Islet of Langerhans (tissue), 1 donor: ENCODE results near the gene AIFM3.

Experiments used
- FAIRE-seq: peaks from one replicate; lab custom pipeline; 2011; peaks lifted over from hg19 to GRCh38; lab: Jason Lieb, UNC

AIFM3 gene

DNA sequence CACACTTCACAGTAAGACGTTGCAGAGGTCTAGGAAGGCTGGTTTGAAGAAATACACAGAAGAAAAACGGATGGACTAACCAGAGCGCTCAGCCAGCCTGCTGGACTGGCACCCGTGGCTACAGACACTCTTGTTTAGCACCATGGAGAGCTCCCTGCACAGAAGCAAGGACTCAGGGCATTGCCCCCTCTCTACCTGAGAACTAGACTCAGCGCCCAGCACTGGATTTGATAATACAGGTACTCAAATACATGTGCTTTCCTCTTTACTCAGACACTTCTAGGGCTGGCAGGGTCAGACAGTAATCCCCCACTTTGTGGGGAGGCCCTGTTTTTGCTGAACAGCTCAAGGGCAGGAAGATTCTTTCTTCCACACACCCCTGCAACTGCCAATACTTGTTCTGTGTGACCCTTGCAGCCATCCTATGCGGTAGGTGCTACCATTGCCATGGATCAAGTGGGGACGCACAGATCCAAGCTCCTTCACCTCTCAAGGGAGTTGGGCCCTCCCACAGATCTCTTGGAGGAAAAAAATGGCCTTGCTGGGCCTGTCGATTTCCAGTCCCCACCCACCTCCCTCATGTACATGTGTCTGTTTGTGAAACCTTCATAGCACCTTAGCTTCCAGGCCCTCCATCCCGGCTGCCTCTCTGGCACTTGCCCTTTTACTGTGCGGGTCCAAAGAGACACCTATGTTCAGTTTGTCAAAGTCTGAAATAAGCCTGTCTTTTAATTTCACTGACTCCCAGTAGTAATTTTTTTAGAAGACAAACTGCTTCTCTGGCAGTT, 42.8 kb downstream of the AIFM3 start:
- FAIRE-seq = no peak

DNA sequence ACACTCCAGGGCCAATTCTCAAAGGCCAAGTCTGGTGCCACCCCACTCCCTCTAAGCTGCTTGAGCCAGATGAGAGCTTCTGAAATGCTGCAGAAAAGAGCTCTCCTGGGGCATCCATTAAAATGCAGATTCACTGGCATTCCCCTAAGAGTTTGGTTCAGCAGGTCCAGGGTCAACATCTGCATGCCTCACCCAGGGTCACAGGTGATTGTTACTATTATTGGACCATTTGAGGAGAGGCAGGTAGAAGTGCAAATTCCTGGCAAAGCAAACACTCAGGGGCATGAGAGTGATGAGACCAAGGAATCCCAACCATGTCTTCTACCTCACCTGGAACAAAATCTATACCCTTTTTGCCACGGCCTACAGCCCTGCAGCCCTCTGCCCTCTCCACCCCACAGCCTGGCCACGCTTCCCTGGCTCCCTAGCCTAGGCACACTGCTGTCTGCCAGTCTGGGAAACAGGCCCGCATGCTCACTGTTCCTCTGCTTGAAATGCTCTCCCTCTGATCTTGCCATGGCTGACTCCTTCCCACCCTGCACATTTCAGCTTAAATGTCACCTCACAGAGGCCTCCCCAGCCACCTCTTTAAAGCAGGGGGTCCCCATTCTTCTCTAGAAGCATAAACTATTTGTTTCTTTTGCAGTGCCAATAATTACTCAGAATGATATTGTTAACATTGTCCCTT, 43.5 kb downstream of the AIFM3 start:
- no peak for FAIRE-seq

DNA sequence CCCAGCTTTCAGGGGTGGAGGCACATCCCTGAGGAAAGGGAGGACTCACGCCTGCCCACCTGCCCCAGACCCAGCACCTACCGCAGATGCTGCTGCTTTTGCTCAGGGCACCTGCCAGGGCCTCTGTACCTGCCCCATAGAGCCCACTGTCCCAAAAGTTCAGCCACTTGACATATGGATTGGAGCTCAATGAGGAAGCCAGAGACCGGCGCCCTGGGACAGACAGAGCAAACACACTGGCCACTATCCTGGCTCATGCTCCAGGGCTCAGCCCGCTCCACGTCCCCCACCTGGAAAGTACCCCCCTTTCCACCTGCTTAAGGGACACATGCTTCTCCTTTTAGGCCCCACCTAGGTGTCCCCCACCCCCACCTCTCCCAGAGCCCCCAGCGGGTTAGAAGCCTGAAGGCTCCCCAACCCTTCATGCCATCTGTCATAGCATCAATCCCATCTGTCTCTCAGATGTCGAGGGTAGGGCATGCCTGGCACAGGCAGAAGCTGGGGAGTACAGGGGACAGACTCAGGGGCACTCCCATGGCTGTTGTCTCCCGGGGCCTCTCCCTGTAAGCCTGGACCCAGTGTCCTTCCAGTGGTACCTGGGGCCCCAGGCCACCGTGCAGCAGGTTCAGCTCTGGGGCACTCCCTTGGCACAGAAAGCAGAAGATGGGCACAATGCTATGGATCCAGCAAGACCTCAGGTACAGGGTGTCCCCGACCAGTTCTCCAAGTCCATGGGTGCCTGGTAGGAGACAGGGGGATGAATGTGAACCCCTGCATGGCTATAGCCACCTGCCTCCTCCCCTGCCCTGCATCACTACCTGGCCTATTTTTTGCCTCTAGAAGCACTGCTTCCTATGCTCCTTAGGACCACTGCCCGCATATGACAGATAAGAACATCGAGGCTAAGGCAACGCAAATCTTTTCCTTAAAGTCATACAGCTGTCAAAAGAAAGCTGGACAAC, 45.7 kb downstream of the AIFM3 start:
- no peak for FAIRE-seq

DNA sequence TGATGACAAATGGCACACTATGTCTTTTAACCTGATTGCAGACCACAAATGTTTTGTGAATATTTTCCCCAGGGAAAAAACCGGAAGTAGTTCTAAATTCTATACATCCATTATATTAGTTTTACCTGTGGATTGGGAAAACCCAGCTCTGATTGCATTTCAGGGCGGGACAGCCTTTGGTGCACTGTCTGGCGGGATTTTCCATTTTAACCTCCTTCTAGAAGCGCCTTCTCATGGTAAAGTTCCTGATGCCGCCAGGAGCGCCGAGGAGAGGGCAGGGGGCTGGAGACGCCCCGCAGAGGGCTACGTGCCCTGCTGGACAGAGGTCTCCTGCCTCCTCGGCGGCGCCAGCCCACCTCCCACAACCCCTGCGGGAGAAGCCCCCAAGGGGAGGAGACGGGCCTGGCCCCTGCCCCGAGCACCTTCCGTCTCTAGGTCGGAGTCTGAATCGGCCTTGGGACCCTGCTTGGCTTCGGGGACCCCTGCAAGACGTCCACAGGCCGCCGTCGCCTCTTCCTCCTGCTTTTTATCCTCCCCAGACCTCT, 46.7 kb downstream of the AIFM3 start:
- no peak for FAIRE-seq

DNA sequence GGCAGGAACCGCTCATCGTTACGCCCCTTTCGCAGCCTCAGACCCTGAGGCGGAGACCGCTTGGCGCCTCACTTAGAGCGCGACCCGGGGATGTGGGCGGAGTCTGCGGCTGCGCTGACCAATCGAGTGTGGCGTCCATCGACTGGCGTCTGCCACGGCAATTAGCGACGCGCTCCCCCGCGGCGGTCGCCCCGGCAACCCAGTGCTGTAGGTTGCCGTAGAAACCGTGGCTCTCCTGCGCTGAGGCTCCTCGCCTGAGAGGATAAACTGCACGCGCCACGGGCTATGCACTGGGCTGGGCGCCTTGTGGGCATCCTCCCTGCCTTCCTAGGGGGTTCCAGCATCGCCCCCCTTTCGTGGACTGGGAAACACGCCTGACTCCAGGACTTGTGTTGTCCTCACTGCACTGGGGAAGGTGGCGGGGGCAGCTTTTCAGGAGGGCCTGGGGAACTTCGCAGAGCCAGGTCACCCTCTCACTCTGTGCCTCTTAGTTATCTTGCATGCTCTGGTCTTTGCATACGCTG, 47.2 kb downstream of the AIFM3 start:
- no peak for FAIRE-seq

DNA sequence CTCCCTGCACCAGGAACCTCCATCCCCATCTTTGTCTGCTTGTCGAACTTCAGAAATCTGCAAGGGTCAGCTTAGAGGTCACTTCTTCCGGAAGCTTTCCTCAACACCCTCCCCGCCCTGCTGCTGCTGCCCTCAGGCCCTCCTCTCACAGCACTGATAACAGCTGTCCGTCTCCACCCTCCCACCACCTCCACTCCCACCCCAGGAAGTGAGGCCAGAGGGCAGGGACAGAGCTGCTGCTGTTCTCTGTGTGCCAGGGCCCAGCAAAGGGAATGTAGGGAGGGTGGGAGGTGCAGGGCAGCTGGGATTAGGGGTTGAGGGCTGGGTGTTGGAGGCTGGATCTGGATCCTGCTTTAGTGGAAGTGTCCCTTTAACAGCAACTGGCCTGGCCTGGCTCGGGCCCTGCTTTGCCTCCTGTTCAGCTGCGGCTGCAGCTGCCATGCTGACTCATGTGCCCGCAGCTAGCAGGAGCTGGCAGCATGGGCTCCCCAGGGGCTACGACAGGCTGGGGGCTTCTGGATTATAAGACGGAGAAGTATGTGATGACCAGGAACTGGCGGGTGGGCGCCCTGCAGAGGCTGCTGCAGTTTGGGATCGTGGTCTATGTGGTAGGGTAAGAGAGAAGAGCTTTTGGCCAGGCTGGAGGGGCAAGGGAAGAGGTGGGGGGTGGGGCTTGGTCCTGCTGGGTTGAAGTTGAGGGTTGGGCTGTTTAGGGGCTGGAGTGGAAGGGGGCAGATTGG, 47.8 kb downstream of the AIFM3 start, which contains the start of gene P2RX6:
TSS of gene P2RX6 (plus strand) at position 440 of the 740 bp plus-strand sequence. CDS start at position 450, 10 bp downstream.
- FAIRE-seq = no peak

DNA sequence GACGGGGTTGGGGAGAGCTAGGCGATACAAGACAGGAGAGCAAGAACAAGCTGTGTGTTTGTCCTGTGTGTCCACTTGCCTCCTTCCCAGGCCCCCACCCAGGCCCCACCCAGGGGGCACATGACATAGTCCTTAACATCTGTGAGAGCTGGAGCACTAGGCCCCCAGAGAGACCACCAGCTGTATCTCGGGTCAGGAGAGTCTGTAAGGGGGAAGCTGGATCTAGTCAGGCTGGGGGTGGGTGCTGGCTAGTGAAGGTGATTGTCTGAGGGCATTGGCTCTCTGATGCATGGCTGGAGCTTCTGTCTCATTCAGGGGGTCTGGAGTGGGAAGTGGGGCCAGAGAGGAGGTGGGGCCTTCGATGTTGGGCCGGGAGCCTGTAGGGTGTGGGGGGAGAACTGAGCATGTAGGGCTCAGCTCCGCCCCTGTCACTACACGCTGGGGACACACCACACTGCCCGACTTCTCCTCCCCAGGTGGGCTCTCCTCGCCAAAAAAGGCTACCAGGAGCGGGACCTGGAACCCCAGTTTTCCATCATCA, 48.5 kb downstream of the AIFM3 start:
- no peak for FAIRE-seq

DNA sequence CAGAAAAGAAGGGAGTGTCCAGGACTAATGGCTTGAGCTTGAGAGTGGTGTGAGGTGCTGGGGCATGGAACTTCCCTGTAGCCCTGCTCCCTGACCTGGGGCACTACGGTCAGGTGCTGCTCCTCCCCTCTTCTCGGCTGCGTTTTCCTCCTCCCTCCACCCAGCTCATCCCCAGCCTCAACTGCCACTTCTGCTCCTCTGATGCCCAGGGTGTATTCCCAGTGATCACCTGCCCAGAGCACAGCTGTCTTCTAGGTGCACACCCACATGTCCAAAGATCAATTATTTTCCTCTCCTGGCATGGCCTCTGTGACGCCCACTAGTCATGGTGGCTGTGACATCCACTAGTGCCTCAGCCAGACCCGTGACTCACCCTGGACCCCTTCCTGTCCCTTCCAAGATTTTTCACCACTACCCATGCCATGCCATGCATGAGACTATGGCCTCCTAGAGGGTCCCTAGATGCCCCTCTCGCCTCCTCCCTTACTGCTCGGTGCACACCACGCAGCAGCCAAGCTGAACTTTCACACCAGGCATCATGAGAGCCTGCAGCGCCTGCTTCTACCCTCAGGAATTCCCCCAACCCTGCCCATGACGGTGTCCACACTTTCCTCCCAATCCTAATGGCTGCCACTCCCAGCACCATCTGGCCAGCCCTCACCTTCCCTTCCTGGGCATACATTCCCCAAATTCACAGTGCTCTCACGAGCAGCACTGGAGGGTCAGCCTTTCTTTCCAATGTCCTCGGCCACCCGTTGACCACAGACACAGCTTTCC, 49.8 kb downstream of the AIFM3 start:
- FAIRE-seq = no peak

DNA sequence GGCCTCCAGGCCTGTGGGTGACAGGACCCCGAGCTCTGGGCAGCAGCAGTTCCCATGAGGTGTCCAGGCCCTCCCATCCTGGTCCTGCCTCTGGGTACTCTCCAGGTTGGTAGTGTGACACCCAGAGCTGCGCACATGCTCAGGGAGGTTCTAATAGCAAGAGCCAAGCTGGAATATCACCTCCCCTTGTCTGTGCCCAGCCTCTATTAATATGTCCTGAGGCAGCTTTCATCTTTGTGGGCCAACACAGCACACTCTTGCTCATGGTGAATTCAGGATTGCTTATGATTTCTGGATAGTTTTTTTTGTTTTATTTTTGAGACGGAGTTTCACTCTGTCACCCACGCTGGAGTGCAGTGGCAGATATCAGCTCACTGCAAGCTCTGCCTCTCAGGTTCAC, 51.3 kb downstream of the AIFM3 start:
- no peak for FAIRE-seq

DNA sequence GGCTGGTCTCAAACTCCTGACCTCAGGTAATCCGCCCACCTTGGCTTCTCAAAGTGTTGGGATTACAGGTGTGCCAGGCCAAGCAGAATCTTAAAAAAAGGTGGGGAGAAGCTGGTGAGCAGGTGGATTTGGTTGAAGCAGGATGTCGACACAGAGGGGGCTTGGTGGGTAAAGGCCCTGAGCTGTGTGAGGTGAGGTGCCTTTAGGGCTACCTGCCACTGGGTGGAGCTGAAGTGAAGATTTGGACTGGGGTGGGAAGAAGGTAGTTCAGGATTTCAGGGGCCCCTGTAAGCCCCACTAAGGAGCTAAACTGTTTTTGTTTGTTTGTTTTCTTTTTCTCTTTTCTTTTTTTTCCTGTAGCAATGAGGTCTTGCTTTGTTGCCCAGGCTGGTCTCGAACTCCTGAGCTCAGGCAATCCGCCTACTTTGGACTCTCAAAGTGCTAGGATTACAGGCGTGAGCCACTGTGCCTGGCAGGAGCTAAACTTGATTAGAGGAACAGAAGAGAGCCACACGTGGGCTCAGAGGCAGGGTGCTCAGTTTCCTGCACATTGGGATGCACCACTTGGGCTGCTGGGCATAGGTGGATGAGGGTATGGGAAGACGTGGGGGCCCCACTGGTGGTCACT, 53.9 kb downstream of the AIFM3 start:
- FAIRE-seq = no peak

DNA sequence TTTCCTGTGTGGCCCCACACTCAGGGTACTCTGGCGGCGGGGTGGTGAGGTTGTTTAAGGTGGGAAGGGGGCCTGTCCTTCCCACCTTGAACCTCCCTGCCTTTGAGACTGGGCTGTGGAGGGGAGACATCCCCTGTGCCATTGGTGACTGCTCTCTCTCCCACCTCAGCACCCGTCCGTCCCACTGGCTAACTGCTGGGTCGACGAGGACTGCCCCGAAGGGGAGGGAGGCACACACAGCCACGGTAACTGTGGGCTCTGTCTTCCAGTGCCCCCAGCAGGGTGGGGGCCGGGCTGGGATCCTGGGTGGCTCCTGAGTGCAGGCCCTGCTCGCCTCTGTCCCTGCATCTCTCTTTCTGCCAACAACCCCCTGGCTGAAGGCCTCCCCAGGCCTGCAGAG, 55.5 kb downstream of the AIFM3 start:
- FAIRE-seq = no peak

DNA sequence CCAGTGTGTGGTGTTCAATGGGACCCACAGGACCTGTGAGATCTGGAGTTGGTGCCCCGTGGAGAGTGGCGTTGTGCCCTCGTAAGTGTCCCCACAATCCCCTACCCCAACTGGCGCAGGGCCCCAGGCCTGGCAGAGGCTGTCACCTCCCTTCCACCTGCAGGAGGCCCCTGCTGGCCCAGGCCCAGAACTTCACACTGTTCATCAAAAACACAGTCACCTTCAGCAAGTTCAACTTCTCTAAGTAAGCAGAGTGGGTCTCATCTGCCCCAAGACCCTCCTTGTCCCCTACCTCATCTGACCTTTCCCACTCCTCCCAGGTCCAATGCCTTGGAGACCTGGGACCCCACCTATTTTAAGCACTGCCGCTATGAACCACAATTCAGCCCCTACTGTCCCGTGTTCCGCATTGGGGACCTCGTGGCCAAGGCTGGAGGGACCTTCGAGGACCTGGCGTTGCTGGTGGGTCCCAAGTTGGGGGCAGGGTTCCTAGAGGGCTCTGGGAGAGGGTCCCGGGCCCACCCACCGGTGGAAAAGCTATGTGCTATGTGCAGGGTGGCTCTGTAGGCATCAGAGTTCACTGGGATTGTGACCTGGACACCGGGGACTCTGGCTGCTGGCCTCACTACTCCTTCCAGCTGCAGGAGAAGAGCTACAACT, 56.0 kb downstream of the AIFM3 start:
- no peak for FAIRE-seq

DNA sequence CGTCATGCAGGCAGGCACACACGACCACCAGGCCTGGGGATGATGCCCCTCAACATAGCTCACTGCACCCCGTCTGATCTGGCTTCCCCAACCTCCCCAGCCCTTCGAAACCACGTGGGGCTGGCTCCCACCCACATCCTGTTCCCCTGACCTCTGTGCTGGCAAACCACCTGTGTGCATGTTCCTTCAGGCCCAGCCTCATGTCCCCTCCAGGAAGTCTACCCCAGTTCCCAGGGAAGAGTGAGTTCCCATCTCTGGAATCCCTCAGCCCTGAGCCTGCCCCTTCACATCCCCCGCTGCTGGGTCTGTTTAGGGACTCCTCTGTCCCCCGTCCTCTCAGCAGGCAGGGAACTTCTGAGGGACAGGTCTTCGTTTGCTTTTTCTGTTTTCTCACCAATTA, 58.2 kb downstream of the AIFM3 start:
- no peak for FAIRE-seq

DNA sequence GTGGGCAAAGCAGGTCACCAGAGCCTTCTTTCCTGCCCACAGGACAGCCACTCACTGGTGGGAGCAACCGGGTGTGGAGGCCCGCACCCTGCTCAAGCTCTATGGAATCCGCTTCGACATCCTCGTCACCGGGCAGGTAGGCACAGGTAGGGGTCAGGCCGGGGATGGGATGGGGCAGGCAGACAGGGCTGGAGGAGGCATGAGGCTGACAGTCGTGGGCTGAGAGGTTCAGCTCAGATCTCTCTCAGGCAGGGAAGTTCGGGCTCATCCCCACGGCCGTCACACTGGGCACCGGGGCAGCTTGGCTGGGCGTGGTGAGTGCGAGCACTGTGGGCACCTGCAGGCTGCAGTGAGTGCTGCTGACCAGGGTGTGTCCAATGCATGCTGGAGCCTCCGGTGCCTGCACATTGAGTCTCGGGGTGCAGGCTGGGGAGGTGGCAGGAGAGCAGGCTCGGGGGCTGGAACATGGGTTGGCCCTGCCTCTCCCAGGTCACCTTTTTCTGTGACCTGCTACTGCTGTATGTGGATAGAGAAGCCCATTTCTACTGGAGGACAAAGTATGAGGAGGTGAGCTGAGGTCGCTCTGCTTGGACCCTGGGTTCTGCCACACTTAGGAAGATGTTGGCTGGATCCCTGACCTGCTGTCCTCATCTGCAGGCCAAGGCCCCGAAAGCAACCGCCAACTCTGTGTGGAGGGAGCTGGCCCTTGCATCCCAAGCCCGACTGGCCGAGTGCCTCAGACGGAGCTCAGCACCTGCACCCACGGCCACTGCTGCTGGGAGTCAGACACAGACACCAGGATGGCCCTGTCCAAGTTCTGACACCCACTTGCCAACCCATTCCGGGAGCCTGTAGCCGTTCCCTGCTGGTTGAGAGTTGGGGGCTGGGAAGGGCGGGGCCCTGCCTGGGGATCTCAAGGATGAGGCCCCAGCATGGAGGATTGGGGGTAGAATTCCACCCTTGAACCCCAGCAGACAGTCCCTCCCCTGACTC, 59.0 kb downstream of the AIFM3 start:
- FAIRE-seq = no peak

DNA sequence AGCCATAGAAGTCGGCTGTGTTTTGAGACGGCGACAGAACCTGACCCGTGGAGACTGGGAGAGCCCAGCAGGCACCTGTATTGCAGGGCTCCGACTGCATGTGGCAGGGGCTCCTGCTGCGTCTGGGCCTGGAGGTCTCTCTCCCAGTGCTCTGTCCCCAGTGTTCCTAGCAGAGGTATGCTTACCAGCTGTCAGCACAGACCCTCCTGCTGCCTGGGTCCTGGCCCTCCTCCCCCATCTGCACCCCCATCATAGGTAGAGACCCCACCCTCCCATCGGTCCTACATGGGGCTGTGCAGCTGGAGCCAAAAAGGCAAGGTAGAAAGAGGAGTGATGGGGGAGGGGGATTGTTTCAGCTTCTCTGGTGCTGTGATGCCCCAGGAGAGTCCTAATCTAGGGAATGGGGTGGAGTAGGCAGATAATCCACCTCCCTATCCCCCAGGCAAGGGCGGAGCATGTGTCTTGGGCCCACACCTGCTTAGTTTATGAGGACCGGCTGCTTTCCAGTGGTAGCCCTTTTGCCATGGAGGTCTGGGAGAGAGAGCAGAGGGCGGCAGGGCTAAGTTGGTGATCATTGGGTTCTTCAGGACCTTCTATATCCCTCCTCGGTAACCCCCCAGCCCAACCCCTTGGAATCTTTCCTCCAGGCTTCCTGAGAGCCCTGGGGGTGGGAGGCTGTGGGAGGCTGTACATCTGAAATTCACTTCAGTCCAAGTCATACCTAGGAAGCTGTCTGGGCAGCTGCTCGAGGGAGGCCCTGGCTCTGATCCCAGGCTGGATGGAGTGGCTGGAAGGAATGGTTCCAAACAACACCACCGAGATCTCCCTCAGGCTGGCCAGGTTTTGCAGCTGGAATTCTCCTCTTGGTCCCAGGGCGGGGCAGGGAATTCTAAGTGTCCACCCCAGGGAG, 60.0 kb downstream of the AIFM3 start:
- FAIRE-seq = no peak

DNA sequence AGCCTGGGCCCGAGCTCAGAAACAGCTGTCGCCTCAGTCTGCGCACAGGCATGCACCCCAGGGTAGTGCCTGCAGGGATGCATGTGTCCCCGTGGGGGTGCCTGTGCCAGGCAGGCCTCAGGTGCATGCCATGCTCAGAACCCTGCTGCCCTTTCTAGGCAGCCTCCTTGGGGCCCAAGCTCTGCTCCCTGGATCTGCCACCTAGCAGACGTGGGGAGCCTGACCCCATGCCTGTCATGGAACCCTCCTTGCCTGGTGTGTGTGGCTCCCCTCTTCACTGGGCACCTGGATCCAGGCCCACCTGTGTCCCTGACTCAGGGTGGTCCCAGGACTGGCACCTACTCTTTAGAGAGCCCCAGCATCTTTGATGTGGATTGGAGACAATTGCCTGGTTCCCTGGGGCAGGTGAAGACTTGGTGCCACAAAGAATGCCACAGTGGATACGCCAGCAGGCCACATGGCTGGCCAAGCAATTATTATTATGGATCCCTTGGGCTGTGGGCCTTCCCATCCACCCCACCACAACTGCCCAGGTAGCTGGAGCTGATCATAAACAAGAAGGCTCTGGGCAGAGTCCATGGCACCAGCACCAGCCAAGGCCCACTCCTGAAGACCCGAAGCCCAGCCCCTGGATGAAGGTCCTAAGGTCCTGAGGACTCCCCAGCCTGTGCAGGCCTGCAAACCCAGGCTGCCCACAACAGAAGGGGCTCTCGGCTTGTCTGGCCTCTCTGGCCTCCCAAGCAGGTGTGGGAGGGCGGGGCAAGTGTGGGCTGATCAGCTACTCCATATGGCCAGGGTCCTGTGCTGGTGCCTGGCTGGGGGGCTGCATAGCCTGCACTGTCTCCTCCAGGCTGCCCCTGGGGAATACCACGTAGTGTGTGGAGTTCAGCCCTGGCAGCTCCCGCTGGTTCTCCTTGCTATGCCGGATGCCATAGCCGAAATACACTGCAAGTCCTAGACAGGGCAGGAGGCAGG, 61.5 kb downstream of the AIFM3 start:
- FAIRE-seq = no peak
